ENCODE results near the gene DPP7.

- no peak for TF ChIP-seq CTCF (IDR thresholded peaks at IDR 0.05)
- TF ChIP-seq POLR2AphosphoS5 (IDR thresholded peaks at IDR 0.05), result no peak
- no peak for TF ChIP-seq EP300 (IDR thresholded peaks at IDR 0.05)
These were observed 35.5 kb upstream of the DPP7 start for GRCh38 chr9:137149942-137150616.

Measured in sigmoid colon (tissue), 4 donors.